Right kidney (tissue), 9 donors: ENCODE results near the gene HPF1.
"Not testable (repeated sequence)": the region's sequence is repeated elsewhere in the genome, so short reads cannot be mapped to it uniquely, and the experiment has no call there.

Source experiments
- DNase-seq: peaks from one replicate; pipeline ENCODE4 v3.0.0-alpha.2; 2016
- long read RNA-seq, 8 donors: transcript quantifications; one replicate each; lab custom pipeline, GENCODE V29; 2026

Gene HPF1
- long read RNA-seq, donor 1, transcript HPF1-202 (3 exons, 489 nt) = minor isoform, 10 of 73 reads
- long read RNA-seq, donor 1, transcript HPF1-201 (8 exons, 1,230 nt) = major isoform, 18 of 73 reads
- long read RNA-seq, donor 1, partial matches to known transcripts = 41 of 73 reads
- long read RNA-seq, donor 1, other reads (novel, unspliced or antisense) = 0 of 73 reads
- long read RNA-seq, donor 2, transcript HPF1-203 (2 exons, 548 nt) = minor isoform, 5 of 39 reads
- long read RNA-seq, donor 2, transcript HPF1-201 (8 exons, 1,230 nt) = major isoform, 13 of 39 reads
- long read RNA-seq, donor 2, partial matches to known transcripts = 19 of 39 reads
- long read RNA-seq, donor 2, other reads (novel, unspliced or antisense) = 0 of 39 reads
- long read RNA-seq, donor 3, transcript HPF1-201 (8 exons, 1,230 nt) = major isoform, 6 of 6 reads
- long read RNA-seq, donor 3, partial matches to known transcripts = 0 of 6 reads
- long read RNA-seq, donor 3, other reads (novel, unspliced or antisense) = 0 of 6 reads
- long read RNA-seq, donor 4, transcript HPF1-203 (2 exons, 548 nt) = minor isoform, 5 of 30 reads
- long read RNA-seq, donor 4, transcript HPF1-202 (3 exons, 489 nt) = minor isoform, 8 of 30 reads
- long read RNA-seq, donor 4, transcript HPF1-201 (8 exons, 1,230 nt) = major isoform, 12 of 30 reads
- long read RNA-seq, donor 4, partial matches to known transcripts = 5 of 30 reads
- long read RNA-seq, donor 4, other reads (novel, unspliced or antisense) = 0 of 30 reads
- long read RNA-seq, donor 5, transcript HPF1-201 (8 exons, 1,230 nt) = major isoform, 32 of 46 reads
- long read RNA-seq, donor 5, transcript HPF1-203 (2 exons, 548 nt) = minor isoform, 5 of 46 reads
- long read RNA-seq, donor 5, partial matches to known transcripts = 7 of 46 reads
- long read RNA-seq, donor 5, other reads (novel, unspliced or antisense) = 0 of 46 reads
- long read RNA-seq, donor 6, transcript HPF1-201 (8 exons, 1,230 nt) = major isoform, 16 of 27 reads
- long read RNA-seq, donor 6, partial matches to known transcripts = 5 of 27 reads
- long read RNA-seq, donor 6, other reads (novel, unspliced or antisense) = 0 of 27 reads
- long read RNA-seq, donor 7, transcript HPF1-201 (8 exons, 1,230 nt) = major isoform, 25 of 76 reads
- long read RNA-seq, donor 7, transcript HPF1-203 (2 exons, 548 nt) = minor isoform, 7 of 76 reads
- long read RNA-seq, donor 7, partial matches to known transcripts = 40 of 76 reads
- long read RNA-seq, donor 7, other reads (novel, unspliced or antisense) = 0 of 76 reads
- long read RNA-seq, donor 8, transcript HPF1-201 (8 exons, 1,230 nt) = major isoform, 29 of 52 reads
- long read RNA-seq, donor 8, partial matches to known transcripts = 18 of 52 reads
- long read RNA-seq, donor 8, other reads (novel, unspliced or antisense) = 0 of 52 reads

GRCh38 chr4:169757575-169758184, at the start of gene HPF1:
TSS of gene HPF1 (minus strand) at chr4:169757944. CDS start at chr4:169757877, 67 bp downstream.
- DNase-seq = peak; percentile 86

GRCh38 chr4:169806770-169807169, 49.0 kb upstream of the HPF1 start:
- DNase-seq = not testable (repeated sequence)

- DNase-seq = no peak
Measured at GRCh38 chr4:169803413-169803812, 45.7 kb upstream of the HPF1 start.

- no peak for DNase-seq
Measured at GRCh38 chr4:169802873-169803272, 45.1 kb upstream of the HPF1 start.

- no peak for DNase-seq
Measured at GRCh38 chr4:169800541-169800940, 42.8 kb upstream of the HPF1 start.

GRCh38 chr4:169799260-169799659, 41.5 kb upstream of the HPF1 start:
- DNase-seq = no peak

GRCh38 chr4:169795585-169795984, 37.8 kb upstream of the HPF1 start:
- DNase-seq = no peak

- peak; percentile 31 for DNase-seq
Measured at GRCh38 chr4:169791527-169792156, 33.9 kb upstream of the HPF1 start.

GRCh38 chr4:169791062-169791461, 33.3 kb upstream of the HPF1 start:
- DNase-seq = no peak

- peak; percentile 58 for DNase-seq
Measured at GRCh38 chr4:169774466-169775445, 17.0 kb upstream of the HPF1 start.

- DNase-seq = no peak
Measured at GRCh38 chr4:169773889-169774288, 16.1 kb upstream of the HPF1 start.

- DNase-seq = not testable (repeated sequence)
Measured at GRCh38 chr4:169771556-169772080, 13.9 kb upstream of the HPF1 start.

GRCh38 chr4:169770416-169770815, 12.7 kb upstream of the HPF1 start:
- no peak for DNase-seq

GRCh38 chr4:169768385-169768784, 10.6 kb upstream of the HPF1 start:
- no peak for DNase-seq

- no peak for DNase-seq
Measured at GRCh38 chr4:169766741-169767140, 9.0 kb upstream of the HPF1 start.

- DNase-seq = no peak
Measured at GRCh38 chr4:169765835-169766234, 8.1 kb upstream of the HPF1 start.

GRCh38 chr4:169761846-169762245, 4.1 kb upstream of the HPF1 start:
- DNase-seq = no peak

- DNase-seq = no peak
Measured at GRCh38 chr4:169758401-169758962, 738 bp upstream of the HPF1 start.

- no peak for DNase-seq
Measured at GRCh38 chr4:169756971-169757574, 671 bp downstream of the HPF1 start.
